ENCODE results near the gene RHOBTB3. TPM values are rescaled to one million over a fixed set of nuclear protein-coding genes. Genes with fewer than 3 reads are reported as not detected.
A peak's percentile ranks its signal among the peaks of the same experiment; 100 is the strongest.

Gene RHOBTB3
- polyA plus RNA-seq, 2 of the 4 experiments (the other 2 are of a cell fraction), result 9.1 to 28.6 TPM

DNA sequence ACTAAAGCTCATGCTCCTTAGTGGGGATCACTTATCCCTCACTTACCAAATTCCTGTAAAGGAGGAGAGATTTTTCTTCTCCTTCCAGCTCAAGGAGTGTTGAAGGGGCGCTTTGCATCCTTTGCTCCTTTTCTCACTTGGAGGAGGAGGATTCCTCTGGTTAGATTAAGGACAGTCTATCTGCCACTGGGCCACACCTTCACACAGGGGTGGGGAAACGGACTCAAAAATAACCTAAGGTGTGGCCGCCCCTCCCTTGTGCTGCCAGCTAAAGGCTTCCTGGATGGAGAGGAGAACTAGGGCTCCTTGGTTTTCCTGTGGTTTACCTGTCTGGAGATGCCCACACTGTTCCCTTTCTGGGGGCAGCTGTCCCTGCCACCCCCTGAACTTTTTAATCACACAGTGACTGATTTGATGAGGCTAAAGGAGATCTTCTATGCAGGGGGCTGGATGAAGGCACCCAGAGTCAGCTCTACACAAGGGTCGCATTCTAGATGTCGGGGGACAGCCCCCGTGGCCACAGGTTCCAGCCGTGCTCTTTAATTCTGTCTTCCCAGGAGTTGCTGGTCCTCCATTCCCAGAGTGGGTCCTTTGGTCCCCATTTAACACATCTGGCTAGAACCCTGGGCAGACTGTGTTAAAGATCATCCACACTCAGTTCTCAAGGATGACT is 77.0 kb downstream of the RHOBTB3 start (continued):
- TF ChIP-seq CBX2 (IDR thresholded peaks at IDR 0.05; ENCODE audit: borderline replicate concordance, low read depth) (no peak), PHF8 (IDR thresholded peaks at IDR 0.05; ENCODE audit: borderline replicate concordance, low read depth) (no peak), HOXB13 (CRISPR knock-in tag; IDR thresholded peaks at IDR 0.05; ENCODE audit: low read depth) (no peak), EP300 (IDR thresholded peaks at IDR 0.05) (no peak), JUNB (IDR thresholded peaks at IDR 0.05) (no peak), ZFP36 (IDR thresholded peaks at IDR 0.05; ENCODE audit: borderline replicate concordance, partially characterized antibody) (no peak)
- TF ChIP-seq, protein P1, sequence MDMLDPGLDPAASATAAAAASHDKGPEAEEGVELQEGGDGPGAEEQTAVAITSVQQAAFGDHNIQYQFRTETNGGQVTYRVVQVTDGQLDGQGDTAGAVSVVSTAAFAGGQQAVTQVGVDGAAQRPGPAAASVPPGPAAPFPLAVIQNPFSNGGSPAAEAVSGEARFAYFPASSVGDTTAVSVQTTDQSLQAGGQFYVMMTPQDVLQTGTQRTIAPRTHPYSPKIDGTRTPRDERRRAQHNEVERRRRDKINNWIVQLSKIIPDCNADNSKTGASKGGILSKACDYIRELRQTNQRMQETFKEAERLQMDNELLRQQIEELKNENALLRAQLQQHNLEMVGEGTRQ (IDR thresholded peaks at IDR 0.05), result no peak

DNA sequence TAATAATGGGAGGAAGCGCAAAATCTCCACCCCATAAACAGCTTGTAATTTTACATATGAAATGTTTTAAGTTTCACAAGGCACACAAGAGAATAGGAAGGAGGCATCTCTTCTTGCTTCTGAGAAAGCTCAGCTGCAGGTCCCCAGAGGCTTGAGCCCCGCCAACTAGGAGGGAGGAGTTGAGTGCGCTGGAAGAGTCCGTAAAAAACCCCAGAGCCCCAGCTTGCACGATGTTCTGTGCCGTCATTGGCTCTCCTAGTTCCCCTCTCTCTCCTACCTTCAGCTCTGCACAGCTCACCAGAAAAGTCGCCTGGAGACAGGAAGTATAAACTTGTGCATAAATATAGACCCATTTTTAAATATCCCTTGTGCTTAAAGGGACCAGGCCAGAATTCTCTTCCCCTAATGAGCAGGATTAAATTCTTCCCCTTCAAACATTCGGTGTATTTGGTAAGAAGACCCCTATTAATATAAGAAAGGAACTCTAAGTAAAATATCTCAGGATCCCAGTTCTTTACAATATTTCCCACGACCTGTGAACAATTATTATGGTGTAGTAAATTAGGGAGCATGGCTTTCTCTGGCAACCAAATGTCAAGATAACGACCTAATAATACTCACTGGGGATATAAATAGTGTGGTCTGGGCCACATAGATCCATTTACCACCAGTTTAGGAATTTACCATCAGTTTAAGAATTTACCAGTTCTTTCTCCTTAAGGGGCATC is 77.7 kb downstream of the RHOBTB3 start:
- FAIRE-seq (no peak), ATAC-seq (no peak), DNase-seq (ENCODE audit: low read depth in 1 of 2, low spot score in 1 of 2) (no peak)
- POLR2A ChIA-PET, result no interaction called here
- H3K4me3 ChIP-seq, result no peak overlapping the region
- peak overlapping the region; percentile 70 to 75 for H3K27ac ChIP-seq
- peaks cover 67% of the 10 kb centered on the region for H3K4me1 ChIP-seq
- TF ChIP-seq CBX2 (IDR thresholded peaks at IDR 0.05; ENCODE audit: borderline replicate concordance, low read depth) (no peak), NPAS2 (CRISPR knock-in tag; IDR thresholded peaks at IDR 0.05; ENCODE audit: borderline replicate concordance) (no peak), TFCP2L1 (CRISPR knock-in tag; IDR thresholded peaks at IDR 0.05) (no peak), ZSCAN20 (CRISPR knock-in tag; IDR thresholded peaks at IDR 0.05) (no peak), POLR2A (IDR thresholded peaks at IDR 0.05; ENCODE audit: low read length) (no peak), CHD4 (IDR thresholded peaks at IDR 0.05; ENCODE audit: borderline replicate concordance) (no peak), FOXS1 (CRISPR knock-in tag; IDR thresholded peaks at IDR 0.05) (no peak), EHF (CRISPR knock-in tag; IDR thresholded peaks at IDR 0.05) (no peak)
- TF ChIP-seq, protein P2, sequence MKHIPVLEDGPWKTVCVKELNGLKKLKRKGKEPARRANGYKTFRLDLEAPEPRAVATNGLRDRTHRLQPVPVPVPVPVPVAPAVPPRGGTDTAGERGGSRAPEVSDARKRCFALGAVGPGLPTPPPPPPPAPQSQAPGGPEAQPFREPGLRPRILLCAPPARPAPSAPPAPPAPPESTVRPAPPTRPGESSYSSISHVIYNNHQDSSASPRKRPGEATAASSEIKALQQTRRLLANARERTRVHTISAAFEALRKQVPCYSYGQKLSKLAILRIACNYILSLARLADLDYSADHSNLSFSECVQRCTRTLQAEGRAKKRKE (CRISPR knock-in tag; IDR thresholded peaks at IDR 0.05; ENCODE audit: low read depth), result no peak
- TF ChIP-seq, protein P1 (IDR thresholded peaks at IDR 0.05), result no peak
- WGBS (ENCODE audit: missing lambda C conversion rate), result 63% methylated on average over 10 of the region's 10 CpGs
- H3K9me3 ChIP-seq, result peaks cover 6% of the 10 kb centered on the region
- CTCF ChIA-PET, result interaction anchor here (0.8 to 2.2 kb wide), 5 partner anchors 9 to 39 kb away, joined by 3 to 10 read pairs (median 3); partner anchors contain the start of gene GLRX
- peak overlapping the region; percentile 38 for H3K4me2 ChIP-seq

DNA sequence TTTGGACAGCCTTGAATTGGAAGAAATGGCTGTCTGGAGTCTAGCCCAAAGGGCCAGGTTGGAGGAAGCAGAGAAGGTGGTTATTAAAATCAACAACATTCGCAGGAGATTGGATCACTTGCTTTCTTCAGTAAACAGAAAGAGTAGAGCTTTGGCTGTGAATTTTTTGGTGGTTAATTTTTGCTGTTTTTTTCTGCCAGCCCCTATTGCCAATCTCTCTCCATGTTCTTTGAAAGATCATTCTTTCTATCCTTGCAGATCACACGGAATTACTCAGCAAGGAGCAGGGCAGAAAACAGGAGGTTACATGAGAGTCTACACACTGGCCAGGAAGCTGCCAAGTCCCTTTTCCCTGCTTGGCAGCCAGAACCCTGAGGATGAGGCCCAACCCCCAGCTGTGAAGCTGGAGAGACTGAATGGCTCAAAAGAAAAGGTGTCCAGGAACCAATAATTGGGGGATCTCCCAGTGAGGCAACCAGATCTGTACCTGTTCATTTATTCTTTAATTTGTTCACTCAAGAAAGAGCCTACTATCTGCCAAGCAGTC is 78.4 kb downstream of the RHOBTB3 start:
- TF ChIP-seq MAFK (IDR thresholded peaks at IDR 0.05; ENCODE audit: partially characterized antibody) (no peak), CBX2 (IDR thresholded peaks at IDR 0.05; ENCODE audit: borderline replicate concordance, low read depth) (no peak), ZC3H11A (IDR thresholded peaks at IDR 0.05) (no peak), ZNF302 (CRISPR knock-in tag; IDR thresholded peaks at IDR 0.05) (no peak), CHD2 (IDR thresholded peaks at IDR 0.05; ENCODE audit: low read length, partially characterized antibody) (no peak), HOXB5 (CRISPR knock-in tag; IDR thresholded peaks at IDR 0.05) (no peak), ZSCAN20 (CRISPR knock-in tag; IDR thresholded peaks at IDR 0.05) (no peak), CEBPB (IDR thresholded peaks at IDR 0.05) (no peak)
- TF ChIP-seq, protein P3, sequence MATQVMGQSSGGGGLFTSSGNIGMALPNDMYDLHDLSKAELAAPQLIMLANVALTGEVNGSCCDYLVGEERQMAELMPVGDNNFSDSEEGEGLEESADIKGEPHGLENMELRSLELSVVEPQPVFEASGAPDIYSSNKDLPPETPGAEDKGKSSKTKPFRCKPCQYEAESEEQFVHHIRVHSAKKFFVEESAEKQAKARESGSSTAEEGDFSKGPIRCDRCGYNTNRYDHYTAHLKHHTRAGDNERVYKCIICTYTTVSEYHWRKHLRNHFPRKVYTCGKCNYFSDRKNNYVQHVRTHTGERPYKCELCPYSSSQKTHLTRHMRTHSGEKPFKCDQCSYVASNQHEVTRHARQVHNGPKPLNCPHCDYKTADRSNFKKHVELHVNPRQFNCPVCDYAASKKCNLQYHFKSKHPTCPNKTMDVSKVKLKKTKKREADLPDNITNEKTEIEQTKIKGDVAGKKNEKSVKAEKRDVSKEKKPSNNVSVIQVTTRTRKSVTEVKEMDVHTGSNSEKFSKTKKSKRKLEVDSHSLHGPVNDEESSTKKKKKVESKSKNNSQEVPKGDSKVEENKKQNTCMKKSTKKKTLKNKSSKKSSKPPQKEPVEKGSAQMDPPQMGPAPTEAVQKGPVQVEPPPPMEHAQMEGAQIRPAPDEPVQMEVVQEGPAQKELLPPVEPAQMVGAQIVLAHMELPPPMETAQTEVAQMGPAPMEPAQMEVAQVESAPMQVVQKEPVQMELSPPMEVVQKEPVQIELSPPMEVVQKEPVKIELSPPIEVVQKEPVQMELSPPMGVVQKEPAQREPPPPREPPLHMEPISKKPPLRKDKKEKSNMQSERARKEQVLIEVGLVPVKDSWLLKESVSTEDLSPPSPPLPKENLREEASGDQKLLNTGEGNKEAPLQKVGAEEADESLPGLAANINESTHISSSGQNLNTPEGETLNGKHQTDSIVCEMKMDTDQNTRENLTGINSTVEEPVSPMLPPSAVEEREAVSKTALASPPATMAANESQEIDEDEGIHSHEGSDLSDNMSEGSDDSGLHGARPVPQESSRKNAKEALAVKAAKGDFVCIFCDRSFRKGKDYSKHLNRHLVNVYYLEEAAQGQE (IDR thresholded peaks at IDR 0.05), result no peak
- TF ChIP-seq, protein P4, sequence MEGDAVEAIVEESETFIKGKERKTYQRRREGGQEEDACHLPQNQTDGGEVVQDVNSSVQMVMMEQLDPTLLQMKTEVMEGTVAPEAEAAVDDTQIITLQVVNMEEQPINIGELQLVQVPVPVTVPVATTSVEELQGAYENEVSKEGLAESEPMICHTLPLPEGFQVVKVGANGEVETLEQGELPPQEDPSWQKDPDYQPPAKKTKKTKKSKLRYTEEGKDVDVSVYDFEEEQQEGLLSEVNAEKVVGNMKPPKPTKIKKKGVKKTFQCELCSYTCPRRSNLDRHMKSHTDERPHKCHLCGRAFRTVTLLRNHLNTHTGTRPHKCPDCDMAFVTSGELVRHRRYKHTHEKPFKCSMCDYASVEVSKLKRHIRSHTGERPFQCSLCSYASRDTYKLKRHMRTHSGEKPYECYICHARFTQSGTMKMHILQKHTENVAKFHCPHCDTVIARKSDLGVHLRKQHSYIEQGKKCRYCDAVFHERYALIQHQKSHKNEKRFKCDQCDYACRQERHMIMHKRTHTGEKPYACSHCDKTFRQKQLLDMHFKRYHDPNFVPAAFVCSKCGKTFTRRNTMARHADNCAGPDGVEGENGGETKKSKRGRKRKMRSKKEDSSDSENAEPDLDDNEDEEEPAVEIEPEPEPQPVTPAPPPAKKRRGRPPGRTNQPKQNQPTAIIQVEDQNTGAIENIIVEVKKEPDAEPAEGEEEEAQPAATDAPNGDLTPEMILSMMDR (IDR thresholded peaks at IDR 0.05), result no peak
- TF ChIP-seq, protein P2 (CRISPR knock-in tag; IDR thresholded peaks at IDR 0.05; ENCODE audit: low read depth), result no peak
- H3K4me2 ChIP-seq, result peak overlapping the region; percentile 38
- POLR2A ChIA-PET, result no interaction called here
- peaks cover 63% of the 10 kb centered on the region for H3K4me1 ChIP-seq
- FAIRE-seq, result no peak
- ATAC-seq, result peak in 1 of 2 experiments; percentile 45; a peak in 3 of 6 replicates
- WGBS (ENCODE audit: missing lambda C conversion rate), result 24% methylated on average over 2 of the region's 2 CpGs
- peak overlapping the region; percentile 70 to 75 for H3K27ac ChIP-seq
- peaks cover 6% of the 10 kb centered on the region for H3K9me3 ChIP-seq
- CTCF ChIA-PET, result interaction anchor here (1.1 to 2.2 kb wide), 4 partner anchors 9 to 29 kb away, joined by 3 to 16 read pairs (median 7); partner anchors contain the start of gene GLRX
- no peak for DNase-seq (ENCODE audit: low read depth in 1 of 2, low spot score in 1 of 2)
- H3K4me3 ChIP-seq, result no peak overlapping the region

Data from A549 (cell line).